Activated T-helper 17 cell treated with anti-CD3 and anti-CD28 coated beads, Interleukin-2, amount 50 U/mL, for 72 hours (primary cell): Measurements from ENCODE around the gene SH3BP5. TPM values are rescaled to one million over a fixed set of nuclear protein-coding genes. Genes with fewer than 3 reads are reported as not detected.

Experiments
- ATAC-seq: fragments of 150-1000 bp; cut with Tn5 transposase; replicated peaks from 2 replicates; pipeline ENCODE4 v1.10.0; 2021; ENCODE audit warnings: mild to moderate bottlenecking, moderate library complexity
- H3K27ac Mint-ChIP-seq: one replicate; pipeline ENCODE4 v1.8.0; 2022; ENCODE audit warnings: mixed read lengths
- H3K27me3 Mint-ChIP-seq: one replicate; pipeline ENCODE4 v1.8.0; 2022; ENCODE audit warnings: mixed read lengths
- H3K36me3 Mint-ChIP-seq: one replicate; pipeline ENCODE4 v1.8.0; 2022; ENCODE audit warnings: low read depth, mild to moderate bottlenecking, mixed read lengths
- H3K4me1 Mint-ChIP-seq: one replicate; pipeline ENCODE4 v1.8.0; 2022; ENCODE audit warnings: mixed read lengths
- H3K4me3 Mint-ChIP-seq: one replicate; pipeline ENCODE4 v1.8.0; 2022; ENCODE audit warnings: mild to moderate bottlenecking, mixed read lengths
- H3K9me3 Mint-ChIP-seq: one replicate; pipeline ENCODE4 v1.8.0; 2022; ENCODE audit warnings: mixed read lengths
- total RNA-seq, 2 donors: library from RNA; stranded (reverse); gene quantifications; one replicate each; pipeline ENCODE4 v1.2.3, GENCODE V29; 2022

SH3BP5 gene
- total RNA-seq, 2 donors from 2014 or later: 20.2 to 24.6 TPM

DNA sequence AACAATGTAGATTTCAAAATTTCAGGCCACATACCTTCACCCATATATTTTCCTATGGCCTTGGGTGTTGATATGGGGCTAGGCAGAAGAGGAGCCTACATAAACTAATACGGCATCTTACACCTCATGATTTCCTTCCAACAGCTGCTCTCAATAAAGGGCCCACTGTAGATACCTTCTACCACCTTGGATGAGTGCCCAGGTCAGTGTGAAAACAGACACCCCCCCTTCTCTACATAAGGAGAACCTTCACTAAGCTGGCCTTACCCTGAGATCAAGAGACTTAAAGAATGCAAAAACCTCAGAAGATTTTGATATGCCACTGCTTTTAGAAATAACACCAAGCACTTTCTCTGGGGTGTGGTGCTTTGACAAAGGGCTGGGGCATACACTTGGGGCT, 42.7 kb downstream of the SH3BP5 start:
- H3K4me1 Mint-ChIP-seq: peaks cover 50% of the 10 kb centered on the region
- H3K36me3 Mint-ChIP-seq: peaks cover 21% of the 10 kb centered on the region
- no peaks in the 10 kb centered on the region for H3K27me3 Mint-ChIP-seq
- no peaks in the 10 kb centered on the region for H3K9me3 Mint-ChIP-seq
- peak overlapping the region; percentile 55 for H3K27ac Mint-ChIP-seq
- no peak for ATAC-seq
- peak overlapping the region; percentile 68 for H3K4me3 Mint-ChIP-seq

- peak overlapping the region; percentile 10 for H3K27ac Mint-ChIP-seq
- peak overlapping the region; percentile 21 for H3K4me3 Mint-ChIP-seq
- H3K4me1 Mint-ChIP-seq: peaks cover 56% of the 10 kb centered on the region
- peaks cover 21% of the 10 kb centered on the region for H3K36me3 Mint-ChIP-seq
- ATAC-seq: peak; percentile 11
- H3K9me3 Mint-ChIP-seq: no peaks in the 10 kb centered on the region
- H3K27me3 Mint-ChIP-seq: no peaks in the 10 kb centered on the region
Observed at GRCh38 chr3:15288331-15289035, 43.9 kb downstream of the SH3BP5 start.

DNA sequence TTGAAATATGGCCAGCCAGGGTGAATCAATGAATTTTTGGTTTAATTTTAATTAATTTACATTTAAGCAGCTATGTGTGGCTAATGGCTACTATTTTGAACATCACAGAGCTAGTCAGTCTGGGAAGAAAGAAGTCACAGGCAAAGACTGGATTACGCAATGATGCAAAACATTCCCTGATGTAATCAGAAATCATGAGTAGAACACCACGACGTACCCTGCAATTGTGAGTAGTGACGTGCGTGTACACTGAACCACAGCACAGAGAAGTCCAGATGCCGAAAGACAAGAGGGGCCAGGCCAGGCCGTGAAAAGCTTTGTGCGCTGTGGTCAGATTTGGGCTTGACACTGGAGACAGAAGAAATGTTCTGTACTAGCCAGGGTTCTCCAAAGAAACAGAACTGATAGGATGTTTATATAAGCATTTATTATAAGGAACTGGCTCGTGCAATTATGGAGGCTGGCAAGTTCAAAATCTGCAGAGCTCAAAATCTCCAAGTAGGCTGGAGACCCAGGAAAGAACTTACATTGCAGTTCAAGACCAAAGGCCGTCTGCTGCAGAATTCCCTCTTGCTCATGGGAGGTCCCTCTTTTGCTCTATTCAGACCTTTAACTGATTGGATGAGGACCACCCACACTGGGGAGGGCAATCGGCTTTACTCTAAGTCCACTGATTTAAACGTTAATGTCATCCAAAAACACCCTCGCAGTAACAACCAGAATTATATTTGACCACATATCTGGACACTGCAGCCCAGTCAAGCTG, 44.6 kb downstream of the SH3BP5 start:
- H3K27ac Mint-ChIP-seq: no peak overlapping the region
- H3K4me3 Mint-ChIP-seq: no peak overlapping the region
- peaks cover 58% of the 10 kb centered on the region for H3K4me1 Mint-ChIP-seq
- peaks cover 21% of the 10 kb centered on the region for H3K36me3 Mint-ChIP-seq
- no peaks in the 10 kb centered on the region for H3K27me3 Mint-ChIP-seq
- no peaks in the 10 kb centered on the region for H3K9me3 Mint-ChIP-seq
- ATAC-seq: no peak

DNA sequence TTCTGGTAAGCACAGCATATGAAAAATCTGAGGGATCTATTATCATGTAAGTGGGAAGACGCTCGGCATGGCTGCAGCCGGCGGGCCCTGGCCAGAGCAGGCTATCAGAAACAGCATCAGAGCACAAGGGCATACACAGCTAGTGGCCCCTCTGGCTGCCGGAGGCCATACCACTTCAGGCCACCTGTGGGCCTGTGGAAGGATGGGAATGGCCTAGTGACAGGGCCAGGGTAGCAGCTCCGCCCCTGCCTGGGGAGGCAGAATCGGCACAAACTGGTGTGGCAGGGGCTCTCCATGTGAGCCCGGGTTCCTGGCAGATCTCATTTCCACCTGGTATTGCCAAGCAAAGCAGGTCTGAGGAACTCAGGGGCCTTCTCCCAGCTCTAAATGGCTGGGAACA, 46.4 kb downstream of the SH3BP5 start:
- Mint-ChIP-seq H3K4me1 (peaks cover 55% of the 10 kb centered on the region), H3K27ac (peak overlapping the region; percentile 66), H3K4me3 (no peak overlapping the region), H3K27me3 (no peaks in the 10 kb centered on the region), H3K9me3 (no peaks in the 10 kb centered on the region), H3K36me3 (peaks cover 11% of the 10 kb centered on the region)
- ATAC-seq: no peak

DNA sequence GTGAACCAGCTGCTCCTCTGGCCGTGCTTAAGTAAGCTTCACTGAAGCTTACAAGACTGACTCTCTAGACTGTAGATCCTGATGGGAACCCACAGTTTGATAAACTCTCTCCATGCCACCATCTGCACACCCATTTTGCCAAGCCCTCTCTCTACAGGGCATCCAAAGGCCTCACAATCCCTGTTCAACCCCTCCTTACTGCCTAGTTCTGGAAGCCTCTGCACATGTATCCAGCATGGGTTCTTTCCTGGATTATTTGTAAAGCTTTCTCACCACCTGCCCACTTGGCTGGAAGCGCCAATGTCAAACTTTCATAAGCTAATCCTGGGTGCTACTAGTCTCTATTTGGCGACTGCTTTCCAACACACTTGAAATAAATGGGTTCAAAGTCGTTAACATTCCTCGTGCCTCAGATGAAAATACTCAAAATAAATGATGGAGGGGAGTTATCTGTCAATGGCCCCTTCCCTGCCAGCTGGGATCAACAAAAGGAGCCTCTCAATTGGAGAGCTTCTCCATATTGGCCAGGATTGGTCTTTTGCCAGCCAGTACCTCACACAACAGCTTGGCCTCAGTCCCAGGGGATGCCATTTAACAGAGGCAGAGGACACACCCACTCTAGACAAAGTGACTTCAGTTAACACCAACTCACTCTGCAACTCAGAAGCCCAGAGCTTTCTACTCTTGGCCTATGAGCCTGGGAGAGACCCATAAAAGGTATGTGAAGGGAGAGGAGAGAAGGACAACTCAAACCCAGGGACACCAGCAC, 48.1 kb downstream of the SH3BP5 start:
- no peaks in the 10 kb centered on the region for H3K9me3 Mint-ChIP-seq
- H3K4me1 Mint-ChIP-seq: peaks cover 56% of the 10 kb centered on the region
- ATAC-seq: no peak
- no peaks in the 10 kb centered on the region for H3K27me3 Mint-ChIP-seq
- H3K27ac Mint-ChIP-seq: peak overlapping the region; percentile 7
- no peak overlapping the region for H3K4me3 Mint-ChIP-seq
- peaks cover 11% of the 10 kb centered on the region for H3K36me3 Mint-ChIP-seq

- Mint-ChIP-seq H3K36me3 (peaks cover 11% of the 10 kb centered on the region), H3K27me3 (no peaks in the 10 kb centered on the region), H3K4me1 (peaks cover 50% of the 10 kb centered on the region), H3K27ac (peak overlapping the region; percentile 7), H3K9me3 (no peaks in the 10 kb centered on the region), H3K4me3 (no peak overlapping the region)
- ATAC-seq: no peak
Observed at GRCh38 chr3:15283702-15284101, 48.7 kb downstream of the SH3BP5 start.

DNA sequence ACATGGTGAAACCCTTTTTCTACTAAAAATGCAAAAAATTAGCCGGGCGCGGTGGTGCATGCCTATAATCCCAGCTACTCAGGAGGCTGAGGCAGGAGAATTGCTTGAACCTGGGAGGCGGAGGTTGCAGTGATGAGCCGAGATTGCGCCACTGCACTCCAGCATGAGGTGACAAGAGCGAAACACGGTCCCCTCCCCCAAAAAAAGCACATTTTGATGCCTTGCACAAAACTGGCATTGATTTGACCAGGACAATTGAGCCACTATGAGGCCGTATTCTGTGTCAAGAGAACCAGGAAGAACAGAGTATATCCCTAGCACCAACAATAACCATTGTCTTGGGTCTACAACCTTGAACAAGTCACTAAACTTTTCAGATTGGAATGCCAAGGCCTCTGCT, 50.6 kb downstream of the SH3BP5 start:
- no peak for ATAC-seq
- H3K9me3 Mint-ChIP-seq: no peaks in the 10 kb centered on the region
- peaks cover 11% of the 10 kb centered on the region for H3K36me3 Mint-ChIP-seq
- H3K27ac Mint-ChIP-seq: no peak overlapping the region
- no peaks in the 10 kb centered on the region for H3K27me3 Mint-ChIP-seq
- peaks cover 43% of the 10 kb centered on the region for H3K4me1 Mint-ChIP-seq
- no peak overlapping the region for H3K4me3 Mint-ChIP-seq

DNA sequence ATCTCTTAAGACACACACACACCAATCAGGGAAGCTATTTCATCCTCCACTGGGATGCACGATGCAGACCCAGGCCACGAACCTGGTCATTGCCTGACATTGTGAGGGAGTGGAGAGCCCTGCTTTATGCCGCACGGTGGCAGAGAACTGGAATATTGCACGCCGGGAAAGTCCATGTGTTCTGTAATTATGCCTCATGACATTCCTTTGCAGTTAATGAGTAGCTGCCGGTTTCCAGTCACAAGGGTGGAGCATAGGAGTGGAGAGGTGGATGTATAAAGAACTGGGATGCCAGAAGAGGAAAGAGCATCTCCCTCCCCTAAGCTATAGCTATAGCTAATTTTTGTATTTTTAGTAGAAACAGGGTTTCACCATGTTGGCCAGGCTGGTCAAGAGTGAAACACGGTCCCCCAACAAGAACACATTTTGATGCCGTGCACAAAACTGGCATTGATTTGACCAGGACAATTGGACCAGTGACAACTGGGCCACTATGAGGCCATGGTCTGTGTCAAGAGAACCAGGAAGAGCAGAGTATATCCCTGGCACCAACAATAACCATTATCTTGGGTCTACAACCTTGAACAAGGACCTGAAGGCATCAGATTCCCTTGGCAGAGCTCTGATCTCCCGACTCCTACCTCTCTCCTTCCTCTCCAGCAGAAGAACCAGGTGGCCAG, 51.4 kb downstream of the SH3BP5 start:
- H3K27ac Mint-ChIP-seq: peak overlapping the region; percentile 42
- peaks cover 5% of the 10 kb centered on the region for H3K36me3 Mint-ChIP-seq
- H3K4me1 Mint-ChIP-seq: peaks cover 48% of the 10 kb centered on the region
- ATAC-seq: no peak
- peak overlapping the region; percentile 9 for H3K4me3 Mint-ChIP-seq
- no peaks in the 10 kb centered on the region for H3K9me3 Mint-ChIP-seq
- H3K27me3 Mint-ChIP-seq: no peaks in the 10 kb centered on the region

- peaks cover 6% of the 10 kb centered on the region for H3K36me3 Mint-ChIP-seq
- H3K27me3 Mint-ChIP-seq: no peaks in the 10 kb centered on the region
- H3K4me1 Mint-ChIP-seq: peaks cover 52% of the 10 kb centered on the region
- no peaks in the 10 kb centered on the region for H3K9me3 Mint-ChIP-seq
- H3K27ac Mint-ChIP-seq: peak overlapping the region; percentile 42
- peak; percentile 22 for ATAC-seq
- H3K4me3 Mint-ChIP-seq: peak overlapping the region; percentile 9
Observed at GRCh38 chr3:15279671-15280402, 52.5 kb downstream of the SH3BP5 start.

GRCh38 chr3:15279205-15279604, 53.2 kb downstream of the SH3BP5 start:
- no peak for ATAC-seq
- Mint-ChIP-seq H3K4me3 (no peak overlapping the region), H3K36me3 (peaks cover 6% of the 10 kb centered on the region), H3K27me3 (no peaks in the 10 kb centered on the region), H3K27ac (peak overlapping the region; percentile 10), H3K9me3 (no peaks in the 10 kb centered on the region), H3K4me1 (peaks cover 51% of the 10 kb centered on the region)

- Mint-ChIP-seq H3K27ac (peak overlapping the region; percentile 83), H3K4me1 (peaks cover 42% of the 10 kb centered on the region), H3K27me3 (no peaks in the 10 kb centered on the region), H3K36me3 (peaks cover 6% of the 10 kb centered on the region), H3K4me3 (no peak overlapping the region), H3K9me3 (no peaks in the 10 kb centered on the region)
- ATAC-seq: no peak
Observed at GRCh38 chr3:15277861-15278500, 54.4 kb downstream of the SH3BP5 start.

DNA sequence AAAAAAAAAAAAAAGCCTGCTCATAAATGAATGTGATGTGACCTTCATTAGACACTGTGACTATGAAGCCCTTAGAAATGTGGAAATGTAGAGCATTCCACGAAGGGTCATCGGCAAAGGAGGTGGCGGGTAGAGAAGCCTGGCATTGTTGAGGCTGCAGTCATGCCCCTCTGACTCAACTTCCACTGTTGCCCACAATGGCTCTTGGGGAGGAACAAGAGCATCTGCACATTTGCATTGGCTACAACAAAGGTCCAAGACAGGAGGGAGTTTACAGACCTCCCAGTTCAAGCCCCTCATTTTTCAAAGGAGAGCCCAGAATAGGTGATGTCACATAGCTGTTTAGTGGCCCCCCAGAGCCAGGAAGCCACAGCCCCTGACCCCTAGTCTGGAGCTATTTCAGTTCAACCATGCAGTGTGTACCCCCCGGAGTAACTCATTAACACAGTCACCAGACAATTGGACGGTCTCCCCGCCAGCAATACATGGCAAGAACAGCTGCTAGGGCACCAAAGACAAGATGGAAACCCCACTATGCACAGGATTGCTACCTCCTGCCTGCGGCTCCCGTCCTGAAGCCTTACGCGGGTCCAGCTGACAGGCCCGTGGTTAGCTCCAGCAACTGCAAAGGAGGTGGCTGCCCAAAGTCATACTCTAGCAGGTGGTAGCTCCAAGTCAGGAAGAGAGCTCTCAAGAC, 56.2 kb downstream of the SH3BP5 start:
- Mint-ChIP-seq H3K36me3 (peaks cover 14% of the 10 kb centered on the region), H3K27me3 (no peaks in the 10 kb centered on the region), H3K9me3 (no peaks in the 10 kb centered on the region), H3K4me1 (peaks cover 46% of the 10 kb centered on the region), H3K4me3 (peak overlapping the region; percentile 62), H3K27ac (peak overlapping the region; percentile 84)
- peak; percentile 23 for ATAC-seq

- no peak for ATAC-seq
- peaks cover 53% of the 10 kb centered on the region for H3K4me1 Mint-ChIP-seq
- H3K27ac Mint-ChIP-seq: peak overlapping the region; percentile 69
- H3K9me3 Mint-ChIP-seq: no peaks in the 10 kb centered on the region
- peak overlapping the region; percentile 14 for H3K4me3 Mint-ChIP-seq
- no peaks in the 10 kb centered on the region for H3K27me3 Mint-ChIP-seq
- H3K36me3 Mint-ChIP-seq: peaks cover 34% of the 10 kb centered on the region
Observed at GRCh38 chr3:15273227-15273626, 59.2 kb downstream of the SH3BP5 start.
